ENCODE data around the gene CCNQ.

The CCNQ gene

GRCh38 chrX:153595387-153595786 lies 3.6 kb downstream of the CCNQ start:
- H3K4me3 ChIP-seq (ENCODE audit: insufficient read depth, low read depth, low read length), result no peak overlapping the region
- no peaks in the 10 kb centered on the region for H3K9me3 ChIP-seq (ENCODE audit: control insufficient read depth, low read length)
- H3K4me1 ChIP-seq (ENCODE audit: control insufficient read depth, insufficient read depth, low read length), result no peaks in the 10 kb centered on the region
- WGBS, 2 experiments, result 96% methylated on average over 11 of the region's 11 CpGs
- no peak overlapping the region for H3K27ac ChIP-seq (ENCODE audit: insufficient read depth, low read depth, low read length, poor library complexity, severe bottlenecking)
- H3K27me3 ChIP-seq (ENCODE audit: control insufficient read depth, insufficient read depth, low read length, poor library complexity, severe bottlenecking), result no peaks in the 10 kb centered on the region
- no peaks in the 10 kb centered on the region for H3K36me3 ChIP-seq (ENCODE audit: control insufficient read depth, insufficient read depth, low read length)

- 89 to 92% methylated on average over 22 of the region's 22 CpGs for WGBS, 2 experiments
Measured at GRCh38 chrX:153593811-153594500, 5.0 kb downstream of the CCNQ start.

DNA sequence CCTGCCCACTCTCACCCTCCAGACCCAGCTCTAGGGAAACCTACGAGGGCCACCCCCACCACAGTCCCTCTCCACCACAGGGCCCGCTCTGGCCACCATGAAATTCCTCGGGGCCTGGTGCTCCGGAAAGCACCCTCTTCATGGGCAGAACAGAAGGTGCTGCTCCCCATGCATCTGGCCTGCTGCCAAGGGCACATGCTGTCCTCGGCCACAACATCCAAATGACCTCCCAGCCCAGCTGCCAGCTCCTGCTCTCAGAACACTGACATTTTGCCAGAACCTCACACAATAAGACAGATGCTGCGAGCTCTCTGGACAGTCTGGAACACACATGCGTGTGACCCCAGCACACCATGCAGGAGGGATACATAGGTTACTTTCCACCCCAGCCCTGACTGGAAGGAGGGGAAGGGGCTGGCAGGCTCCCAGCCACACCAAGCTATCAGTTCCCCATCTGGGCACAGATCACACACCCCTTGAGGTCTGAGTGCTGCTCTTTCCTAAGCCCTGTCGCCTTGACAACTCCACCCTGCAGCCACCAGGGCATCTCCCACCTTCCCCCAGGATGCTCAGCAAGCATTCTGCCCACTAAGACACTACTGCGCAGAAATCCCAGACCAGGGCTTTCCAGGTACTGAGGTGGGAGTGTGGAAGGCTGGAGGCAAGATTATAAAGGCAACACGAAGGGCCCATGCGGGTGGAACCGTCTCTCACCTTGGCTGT lies 5.8 kb downstream of the CCNQ start:
- no peaks in the 10 kb centered on the region for H3K9me3 ChIP-seq (ENCODE audit: control insufficient read depth, low read length)
- no peak overlapping the region for H3K27ac ChIP-seq (ENCODE audit: insufficient read depth, low read depth, low read length, poor library complexity, severe bottlenecking)
- no peak overlapping the region for H3K4me3 ChIP-seq (ENCODE audit: insufficient read depth, low read depth, low read length)
- no peaks in the 10 kb centered on the region for H3K27me3 ChIP-seq (ENCODE audit: control insufficient read depth, insufficient read depth, low read length, poor library complexity, severe bottlenecking)
- 96 to 97% methylated on average over 12 of the region's 12 CpGs for WGBS, 2 experiments
- H3K4me1 ChIP-seq (ENCODE audit: control insufficient read depth, insufficient read depth, low read length), result no peaks in the 10 kb centered on the region
- H3K36me3 ChIP-seq (ENCODE audit: control insufficient read depth, insufficient read depth, low read length), result no peaks in the 10 kb centered on the region

More at GRCh38 chrX:153593811-153594500, 5.0 kb downstream of the CCNQ start:
- H3K4me1 ChIP-seq (ENCODE audit: control insufficient read depth, insufficient read depth, low read length), result no peaks in the 10 kb centered on the region
- no peak overlapping the region for H3K27ac ChIP-seq (ENCODE audit: insufficient read depth, low read depth, low read length, poor library complexity, severe bottlenecking)
- H3K36me3 ChIP-seq (ENCODE audit: control insufficient read depth, insufficient read depth, low read length), result no peaks in the 10 kb centered on the region
- H3K9me3 ChIP-seq (ENCODE audit: control insufficient read depth, low read length), result no peaks in the 10 kb centered on the region
- no peaks in the 10 kb centered on the region for H3K27me3 ChIP-seq (ENCODE audit: control insufficient read depth, insufficient read depth, low read length, poor library complexity, severe bottlenecking)
- H3K4me3 ChIP-seq (ENCODE audit: insufficient read depth, low read depth, low read length), result no peak overlapping the region

DNA sequence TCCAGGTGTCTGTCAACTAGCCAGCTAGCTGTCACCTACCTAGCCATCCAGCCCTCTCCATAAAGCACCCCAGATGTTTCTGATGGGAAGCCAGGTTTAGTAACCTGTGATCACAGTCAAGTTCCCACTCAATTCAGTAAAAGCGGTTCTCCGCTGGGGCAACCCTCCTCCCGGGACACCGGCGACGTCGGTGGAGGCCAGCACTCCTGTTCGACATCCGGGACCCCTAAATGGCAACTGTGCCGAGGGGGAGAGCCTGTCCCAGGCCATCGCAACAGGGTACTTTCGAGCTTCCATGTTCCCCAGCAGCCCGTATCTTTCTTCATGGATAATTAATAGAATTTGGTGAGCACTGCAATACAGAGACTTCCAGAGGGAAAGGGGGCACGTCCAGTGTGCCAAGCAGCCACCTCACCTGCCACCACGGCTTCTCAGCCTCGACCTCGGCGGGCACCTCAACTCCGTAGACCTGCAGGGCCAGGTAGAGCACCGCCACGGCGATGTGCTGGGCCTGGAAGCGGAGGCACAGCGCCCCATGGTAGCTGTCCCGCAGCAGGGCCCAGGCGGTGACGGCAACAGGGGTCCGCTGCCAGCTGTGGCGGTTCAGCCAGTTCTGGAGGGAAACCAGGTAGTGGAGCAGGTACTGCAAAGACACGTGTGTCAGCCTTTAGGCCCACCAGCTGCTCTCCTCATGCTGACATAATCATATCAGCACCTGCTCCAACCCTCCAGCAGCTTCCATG lies 6.7 kb downstream of the CCNQ start:
- H3K27ac ChIP-seq (ENCODE audit: insufficient read depth, low read depth, low read length, poor library complexity, severe bottlenecking), result no peak overlapping the region
- WGBS, 2 experiments, result 96 to 97% methylated on average over 30 of the region's 30 CpGs

GRCh38 chrX:153590961-153591956 lies 7.7 kb downstream of the CCNQ start:
- Histone ChIP-seq H3K9me3 (ENCODE audit: control insufficient read depth, low read length) (no peaks in the 10 kb centered on the region), H3K4me3 (ENCODE audit: insufficient read depth, low read depth, low read length) (no peak overlapping the region), H3K27ac (ENCODE audit: insufficient read depth, low read depth, low read length, poor library complexity, severe bottlenecking) (no peak overlapping the region), H3K27me3 (ENCODE audit: control insufficient read depth, insufficient read depth, low read length, poor library complexity, severe bottlenecking) (no peaks in the 10 kb centered on the region), H3K36me3 (ENCODE audit: control insufficient read depth, insufficient read depth, low read length) (no peaks in the 10 kb centered on the region), H3K4me1 (ENCODE audit: control insufficient read depth, insufficient read depth, low read length) (no peaks in the 10 kb centered on the region)
- 94 to 95% methylated on average over 26 of the region's 26 CpGs for WGBS, 2 experiments

More for the DNA sequence above, 6.7 kb downstream of the CCNQ start:
- Histone ChIP-seq H3K27me3 (ENCODE audit: control insufficient read depth, insufficient read depth, low read length, poor library complexity, severe bottlenecking) (no peaks in the 10 kb centered on the region), H3K9me3 (ENCODE audit: control insufficient read depth, low read length) (no peaks in the 10 kb centered on the region), H3K4me1 (ENCODE audit: control insufficient read depth, insufficient read depth, low read length) (no peaks in the 10 kb centered on the region), H3K4me3 (ENCODE audit: insufficient read depth, low read depth, low read length) (no peak overlapping the region), H3K36me3 (ENCODE audit: control insufficient read depth, insufficient read depth, low read length) (no peaks in the 10 kb centered on the region)

DNA sequence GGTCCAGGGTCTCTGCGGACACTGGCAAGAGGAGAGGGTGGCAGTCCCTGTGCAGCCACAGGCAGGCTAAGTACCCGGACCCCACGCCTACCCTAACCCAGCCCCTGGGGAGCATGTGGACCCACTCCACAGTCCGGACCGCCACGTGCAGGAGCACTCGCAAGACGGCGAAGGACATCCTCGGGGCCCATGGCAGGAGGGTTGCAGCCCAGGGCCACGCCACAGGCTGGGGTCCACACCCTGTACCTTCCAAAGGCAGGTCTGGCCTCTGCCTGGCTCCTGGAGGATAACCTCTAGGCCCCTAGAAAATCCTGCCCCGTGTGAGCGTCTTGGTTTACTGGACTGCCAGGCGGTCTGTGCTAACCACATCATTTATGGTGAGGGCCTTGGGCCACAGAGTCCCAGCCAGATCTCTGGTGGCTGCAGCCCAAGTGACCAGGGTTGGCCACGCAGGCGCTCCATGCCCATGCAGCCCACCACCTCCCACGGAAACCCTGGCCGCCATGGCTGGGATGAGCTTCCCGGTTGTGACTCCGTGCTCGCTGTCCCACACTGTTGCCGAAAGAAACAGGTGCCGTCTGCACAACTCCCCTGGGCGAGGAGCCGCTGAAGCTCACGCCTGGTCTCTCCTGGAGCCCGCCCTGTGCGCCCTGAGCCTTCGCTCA lies 10.0 kb downstream of the CCNQ start:
- Histone ChIP-seq H3K27me3 (ENCODE audit: control insufficient read depth, insufficient read depth, low read length, poor library complexity, severe bottlenecking) (no peaks in the 10 kb centered on the region), H3K4me3 (ENCODE audit: insufficient read depth, low read depth, low read length) (no peak overlapping the region), H3K27ac (ENCODE audit: insufficient read depth, low read depth, low read length, poor library complexity, severe bottlenecking) (no peak overlapping the region), H3K9me3 (ENCODE audit: control insufficient read depth, low read length) (no peaks in the 10 kb centered on the region), H3K36me3 (ENCODE audit: control insufficient read depth, insufficient read depth, low read length) (no peaks in the 10 kb centered on the region), H3K4me1 (ENCODE audit: control insufficient read depth, insufficient read depth, low read length) (no peaks in the 10 kb centered on the region)
- 95 to 96% methylated on average over 27 to 29 of the region's 29 CpGs for WGBS, 2 experiments

DNA sequence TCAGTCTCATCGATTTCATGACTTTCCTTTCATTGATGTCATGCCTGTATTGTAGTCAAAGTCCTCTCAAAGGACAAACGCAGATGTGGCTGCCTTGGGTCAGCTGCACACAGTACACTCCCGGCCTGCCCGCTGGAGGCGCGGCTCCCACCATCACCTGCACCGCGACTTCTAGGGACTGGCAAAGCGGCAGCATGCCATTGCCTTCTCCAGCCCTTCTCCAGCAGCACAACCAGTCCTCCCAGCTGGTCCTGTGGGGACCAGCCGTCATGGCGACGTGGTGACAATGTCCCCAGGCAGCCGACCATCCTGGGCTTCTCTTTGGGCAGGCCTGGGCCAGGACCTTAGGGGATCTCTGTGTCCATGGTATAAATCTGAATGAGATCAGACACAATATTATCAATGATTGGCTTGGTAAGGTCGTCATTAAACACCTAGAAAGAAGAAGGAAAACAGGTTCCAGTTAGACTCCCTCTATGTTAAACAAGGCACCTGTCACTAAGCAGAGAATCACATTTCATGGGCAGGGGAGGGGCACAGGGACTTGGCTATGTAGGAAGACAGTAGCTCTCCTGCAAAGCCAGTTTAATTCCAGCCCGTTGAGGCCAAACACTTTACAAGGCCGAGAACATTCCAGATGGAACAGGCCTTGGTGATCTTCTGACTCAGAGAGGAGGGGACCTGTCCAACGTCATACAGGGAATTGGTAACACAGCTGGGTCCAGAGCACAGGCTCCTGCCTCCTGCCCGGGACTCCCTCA lies 10.7 kb downstream of the CCNQ start:
- WGBS, 2 experiments, result 95% methylated on average over 18 of the region's 18 CpGs

DNA sequence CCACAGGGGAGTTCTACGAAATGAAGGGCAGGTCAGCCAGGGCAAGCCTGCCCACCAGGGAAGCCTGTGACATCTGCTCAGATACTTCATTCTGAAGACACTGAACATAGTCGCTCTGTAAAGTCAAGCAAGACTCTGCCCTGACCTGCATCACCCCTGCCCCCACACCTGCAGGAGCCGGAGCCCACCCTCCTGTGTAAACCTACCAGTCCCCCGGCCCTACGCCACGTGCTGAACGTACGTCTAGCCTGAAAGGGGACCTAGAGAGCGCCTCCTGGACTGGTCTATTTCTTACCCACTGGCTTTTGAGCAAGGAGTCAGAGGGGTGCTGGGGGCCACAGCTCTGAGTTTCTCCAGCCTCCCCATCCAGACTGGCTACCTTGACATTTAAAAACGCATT lies 11.6 kb downstream of the CCNQ start:
- WGBS, 2 experiments, result 95 to 96% methylated on average over 10 of the region's 10 CpGs
- Histone ChIP-seq H3K36me3 (ENCODE audit: control insufficient read depth, insufficient read depth, low read length) (no peaks in the 10 kb centered on the region), H3K27me3 (ENCODE audit: control insufficient read depth, insufficient read depth, low read length, poor library complexity, severe bottlenecking) (no peaks in the 10 kb centered on the region), H3K4me1 (ENCODE audit: control insufficient read depth, insufficient read depth, low read length) (no peaks in the 10 kb centered on the region), H3K27ac (ENCODE audit: insufficient read depth, low read depth, low read length, poor library complexity, severe bottlenecking) (no peak overlapping the region), H3K4me3 (ENCODE audit: insufficient read depth, low read depth, low read length) (no peak overlapping the region), H3K9me3 (ENCODE audit: control insufficient read depth, low read length) (no peaks in the 10 kb centered on the region)

More for the DNA sequence above, 10.7 kb downstream of the CCNQ start:
- Histone ChIP-seq H3K9me3 (ENCODE audit: control insufficient read depth, low read length) (no peaks in the 10 kb centered on the region), H3K36me3 (ENCODE audit: control insufficient read depth, insufficient read depth, low read length) (no peaks in the 10 kb centered on the region), H3K27ac (ENCODE audit: insufficient read depth, low read depth, low read length, poor library complexity, severe bottlenecking) (no peak overlapping the region), H3K4me1 (ENCODE audit: control insufficient read depth, insufficient read depth, low read length) (no peaks in the 10 kb centered on the region), H3K27me3 (ENCODE audit: control insufficient read depth, insufficient read depth, low read length, poor library complexity, severe bottlenecking) (no peaks in the 10 kb centered on the region), H3K4me3 (ENCODE audit: insufficient read depth, low read depth, low read length) (no peak overlapping the region)

- no peaks in the 10 kb centered on the region for H3K27me3 ChIP-seq (ENCODE audit: control insufficient read depth, insufficient read depth, low read length, poor library complexity, severe bottlenecking)
- no peak overlapping the region for H3K4me3 ChIP-seq (ENCODE audit: insufficient read depth, low read depth, low read length)
- H3K27ac ChIP-seq (ENCODE audit: insufficient read depth, low read depth, low read length, poor library complexity, severe bottlenecking), result no peak overlapping the region
- WGBS, 2 experiments, result 78 to 90% methylated on average over 3 to 4 of the region's 4 CpGs
- H3K36me3 ChIP-seq (ENCODE audit: control insufficient read depth, insufficient read depth, low read length), result no peaks in the 10 kb centered on the region
- no peaks in the 10 kb centered on the region for H3K4me1 ChIP-seq (ENCODE audit: control insufficient read depth, insufficient read depth, low read length)
- H3K9me3 ChIP-seq (ENCODE audit: control insufficient read depth, low read length), result no peaks in the 10 kb centered on the region
Measured at GRCh38 chrX:153585827-153586226, 13.1 kb downstream of the CCNQ start.
